HuH-7.5 (cell line): Measurements from ENCODE around the gene ZFYVE21.

ENCODE experiments used
- DNase-seq: peaks from one replicate; pipeline ENCODE4 v3.0.0; 2011; ENCODE audit warnings: low spot score

ZFYVE21 gene

GRCh38 chr14:103705504-103706284, 9.9 kb upstream of the ZFYVE21 start:
- DNase-seq, result no peak

GRCh38 chr14:103706551-103707328, 8.9 kb upstream of the ZFYVE21 start:
- DNase-seq, result no peak

- no peak for DNase-seq
These were observed 8.0 kb upstream of the ZFYVE21 start for GRCh38 chr14:103707329-103708263.

- no peak for DNase-seq
These were observed 6.8 kb upstream of the ZFYVE21 start for GRCh38 chr14:103708750-103709187.

GRCh38 chr14:103709814-103710213, 5.8 kb upstream of the ZFYVE21 start:
- no peak for DNase-seq

DNA sequence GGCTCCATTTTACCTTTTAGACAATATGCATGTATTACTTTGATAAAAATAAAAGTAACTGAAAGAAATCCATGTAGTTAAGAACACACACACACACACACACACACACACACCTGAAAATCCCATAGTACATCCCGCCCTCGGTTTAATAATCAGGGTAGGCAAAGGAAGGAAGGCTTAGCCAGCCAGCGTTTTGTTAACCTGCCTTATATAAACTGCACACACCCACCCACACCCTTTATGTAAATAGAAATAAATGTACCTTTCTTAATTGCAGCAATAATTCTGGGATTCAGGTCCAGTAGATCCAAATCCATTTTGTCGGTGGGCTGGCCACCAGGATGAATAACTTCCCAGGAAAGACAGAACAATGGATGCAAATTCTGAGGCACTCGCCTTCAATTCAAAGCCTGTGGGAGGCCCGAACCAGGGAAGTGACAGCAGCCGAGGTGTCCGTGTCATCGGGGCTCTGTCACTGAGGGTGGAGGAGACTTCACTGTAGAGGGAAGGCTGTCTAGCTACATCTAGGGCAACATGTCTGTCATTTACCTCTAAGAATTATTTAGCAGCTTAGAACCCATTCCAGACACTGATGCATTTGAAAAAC, 4.7 kb upstream of the ZFYVE21 start:
- no peak for DNase-seq

DNA sequence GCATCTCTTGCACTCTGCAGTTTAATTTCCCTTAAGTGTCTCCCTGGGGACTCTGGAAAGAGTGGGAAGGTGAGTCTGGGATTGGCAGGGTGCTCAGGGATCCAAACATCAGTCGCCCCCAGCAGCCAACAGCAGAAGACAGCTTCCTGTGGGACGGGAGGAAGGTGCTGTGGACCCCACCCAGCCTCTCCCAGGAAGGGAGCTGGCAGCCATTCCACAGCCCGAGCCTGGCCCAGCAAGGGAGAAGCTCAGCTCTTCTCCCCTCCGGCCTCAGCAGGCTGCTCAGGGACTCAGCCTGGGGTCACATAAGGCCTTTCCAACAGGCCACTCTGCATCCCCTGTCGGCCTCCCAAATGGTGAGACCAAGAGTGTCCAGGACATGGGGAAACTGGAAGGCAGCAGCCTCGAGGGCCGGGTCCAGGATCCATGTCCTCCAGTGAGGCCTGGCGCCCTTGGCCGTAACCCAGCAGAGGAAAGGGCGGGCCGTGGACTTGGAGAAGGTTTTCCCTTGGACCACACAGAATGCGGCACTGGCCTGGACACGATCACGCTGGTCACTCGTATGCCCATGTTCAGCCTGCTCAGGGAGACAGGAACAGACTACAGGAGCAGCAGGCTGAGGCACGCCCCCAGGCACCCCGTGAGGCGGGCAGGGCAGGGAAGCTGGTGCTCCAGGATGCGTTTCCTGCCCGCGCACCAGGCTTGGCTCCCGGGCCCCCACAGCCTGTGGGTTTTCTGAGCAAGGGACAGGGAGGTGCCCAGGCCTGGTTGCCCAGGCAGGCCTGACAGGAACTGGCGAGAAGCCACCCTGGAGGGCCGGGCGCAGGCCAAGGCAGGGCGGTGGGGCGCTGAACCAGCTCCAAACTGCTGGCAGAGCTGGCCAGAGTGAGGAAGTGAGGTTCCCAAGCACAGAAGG, 3.8 kb upstream of the ZFYVE21 start:
- DNase-seq, result no peak

GRCh38 chr14:103712633-103713247, 2.9 kb upstream of the ZFYVE21 start:
- no peak for DNase-seq

GRCh38 chr14:103713304-103714062, 2.1 kb upstream of the ZFYVE21 start:
- no peak for DNase-seq

GRCh38 chr14:103714063-103714724, 1.4 kb upstream of the ZFYVE21 start:
- DNase-seq, result no peak

DNA sequence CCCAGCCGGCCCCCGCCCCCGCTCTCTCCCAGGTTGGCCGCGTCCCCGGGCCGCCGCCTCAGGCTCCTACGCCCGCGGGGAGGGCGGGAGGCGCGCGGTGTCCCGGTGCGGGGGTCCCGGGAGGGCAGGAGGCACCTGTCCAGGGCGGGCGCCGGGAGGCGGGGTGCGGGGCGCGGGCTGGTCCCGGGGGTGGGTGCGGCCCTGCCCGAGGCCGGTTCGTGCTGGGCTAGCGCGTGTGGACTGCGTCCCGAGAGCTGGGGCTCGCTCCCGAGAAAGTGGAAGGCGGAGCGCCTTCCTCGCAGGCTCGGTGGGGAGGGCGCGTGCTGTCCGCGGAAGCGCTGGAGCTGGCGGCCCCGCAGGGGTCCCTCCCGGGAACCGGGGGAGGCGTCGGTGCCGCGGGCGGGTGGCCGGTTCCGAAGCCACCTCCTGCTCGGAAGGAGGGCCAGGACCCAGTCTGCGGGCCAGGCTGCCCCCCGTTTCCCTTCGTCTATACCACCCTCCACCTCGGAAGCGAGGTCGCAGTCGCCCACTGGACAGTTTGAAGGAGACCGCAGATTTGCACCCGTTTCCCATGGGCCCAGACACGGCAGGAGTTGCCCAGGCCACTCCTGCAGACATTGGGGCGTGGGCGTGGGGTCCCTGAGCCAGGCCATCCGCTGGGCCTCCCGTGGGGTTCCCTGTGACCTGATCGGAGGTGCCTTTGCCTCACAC, 636 bp downstream of the ZFYVE21 start:
- DNase-seq, result peak; percentile 65

DNA sequence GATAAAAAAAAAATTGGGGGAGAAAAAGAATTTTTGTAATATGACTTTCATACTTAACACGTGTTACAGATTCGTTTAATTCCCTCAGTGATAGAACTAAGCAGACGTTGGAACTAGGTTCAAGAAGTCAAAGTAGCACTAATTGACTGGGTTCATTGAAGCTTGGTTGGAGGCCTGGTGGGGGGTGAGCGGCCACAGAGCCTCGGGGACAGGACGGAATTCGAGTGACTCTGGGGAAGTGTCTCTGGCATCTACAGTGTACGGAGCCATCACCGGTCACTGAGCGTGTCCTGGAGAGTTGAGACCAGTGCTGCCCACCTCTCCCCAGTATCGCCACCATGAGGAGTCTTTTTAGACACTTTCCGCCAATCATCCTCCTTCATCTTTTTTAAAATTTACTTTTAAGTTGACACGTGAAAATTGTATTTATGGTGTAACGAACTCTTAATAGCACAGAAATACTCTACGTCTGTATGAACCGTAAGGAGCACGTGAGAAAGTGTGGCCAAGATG, 1.3 kb downstream of the ZFYVE21 start:
- DNase-seq, result no peak

DNA sequence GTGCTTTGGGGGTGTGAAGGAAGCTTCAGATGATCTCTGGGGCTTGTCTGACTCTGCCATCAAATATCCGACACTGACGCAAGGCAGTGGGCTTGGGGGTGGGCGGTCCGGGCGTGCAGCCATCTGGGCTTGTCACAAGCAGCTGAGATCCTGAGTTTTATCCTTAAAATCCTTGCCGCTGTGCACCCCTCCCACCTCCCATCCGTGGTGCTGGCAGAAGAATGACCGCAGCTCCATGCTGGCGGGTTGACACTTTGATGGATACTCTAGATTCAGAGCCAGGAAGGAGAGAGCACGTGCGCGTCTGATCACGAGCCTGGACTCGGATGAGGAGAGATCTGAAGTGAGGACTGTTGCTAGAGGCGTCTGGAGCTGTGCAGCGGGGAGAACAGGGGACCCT, 3.0 kb downstream of the ZFYVE21 start:
- DNase-seq, result no peak

DNA sequence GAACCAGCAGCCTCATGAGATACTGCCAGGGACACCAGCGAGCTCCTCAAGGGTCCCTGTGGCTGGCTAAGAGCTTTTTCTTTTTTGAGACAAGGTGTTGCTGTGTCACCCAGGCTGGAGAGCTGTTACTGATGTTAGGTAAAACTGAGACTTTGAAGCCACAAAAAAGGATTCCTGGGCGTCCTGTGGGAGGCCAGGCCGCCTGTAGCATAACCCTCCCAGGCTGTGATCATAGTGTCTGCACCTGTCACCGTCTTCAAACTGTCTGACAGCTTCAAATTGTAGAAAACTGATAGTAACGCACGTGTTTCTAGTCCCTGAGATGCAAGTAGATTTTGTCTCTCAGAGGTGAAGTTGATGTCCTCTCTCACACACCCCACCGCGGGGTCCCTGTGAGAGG, 4.1 kb downstream of the ZFYVE21 start:
- no peak for DNase-seq

DNA sequence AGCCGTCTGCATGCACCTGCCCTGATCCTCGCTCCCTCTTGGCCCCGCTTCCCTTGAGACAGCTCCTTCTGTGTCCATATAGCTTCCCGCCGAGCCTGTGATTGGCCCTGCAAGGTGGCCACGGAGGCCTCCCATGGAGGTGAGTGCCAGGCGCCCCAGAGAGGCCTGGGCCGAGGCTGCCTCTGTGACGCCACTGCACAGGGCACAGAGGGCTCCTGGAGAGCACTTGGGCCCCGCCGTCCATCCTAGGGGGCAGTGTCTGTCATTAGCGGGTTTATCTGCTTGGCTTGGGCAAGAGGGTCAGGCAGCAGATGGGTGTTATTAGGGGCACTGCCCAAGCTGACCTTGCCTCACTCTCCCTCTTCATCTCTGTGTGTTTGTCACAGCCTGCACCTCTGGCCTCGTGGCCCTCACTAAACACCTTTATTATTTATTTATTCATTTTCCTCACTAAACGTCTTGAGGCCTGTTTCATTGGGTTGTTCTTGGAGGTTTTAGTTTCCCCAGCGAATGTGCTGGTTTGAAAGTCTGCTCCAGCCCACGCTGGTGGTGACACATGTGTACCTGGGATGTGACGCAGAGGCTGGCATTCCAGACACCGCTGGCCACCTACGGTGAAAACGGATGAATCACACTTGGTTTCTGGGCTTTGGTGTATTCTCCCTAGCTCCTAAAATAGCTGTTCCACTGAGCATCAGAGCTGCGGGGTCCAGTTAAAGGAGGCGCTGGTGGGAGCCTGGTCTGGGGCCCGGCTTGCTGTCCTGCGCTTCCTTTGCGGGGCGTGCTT, 5.9 kb downstream of the ZFYVE21 start:
- DNase-seq, result no peak

- no peak for DNase-seq
These were observed 8.1 kb downstream of the ZFYVE21 start for GRCh38 chr14:103723748-103724081.

GRCh38 chr14:103724116-103724515, 8.5 kb downstream of the ZFYVE21 start:
- no peak for DNase-seq
